Natural killer cell (primary cell): Measurements from ENCODE around the gene SAMD14. TPM values are rescaled to one million over a fixed set of nuclear protein-coding genes. Genes with fewer than 3 reads are reported as not detected.

ENCODE experiments used
- ATAC-seq, 3 donors: fragments of 150-1000 bp in 2 of 3; fragments of 200-7000 bp in 1 of 3; cut with Tn5 transposase; 1 replicate in 1 of 3; 2 replicates in 2 of 3; pipeline ENCODE4 v1.10.0; 2021; ENCODE audit warnings: mild to moderate bottlenecking in 2 of 3, moderate library complexity in 2 of 3
- DNase-seq, 2 donors: peaks; one replicate each; pipeline versions ENCODE4 v3.0.0 to v3.0.0-alpha.2; 2013 to 2021; ENCODE audit warnings: mixed read lengths in 1 of 2
- H3K27ac ChIP-seq: one replicate; pipeline ENCODE4 v1.5.1; 2013; ENCODE audit warnings: mild to moderate bottlenecking, low read length
- H3K27me3 ChIP-seq: one replicate; pipeline ENCODE4 v1.6.1; 2013; ENCODE audit warnings: low read length; ENCODE audit not compliant: control insufficient read depth, insufficient read depth
- H3K36me3 ChIP-seq: one replicate; pipeline ENCODE4 v1.6.1; 2013; ENCODE audit warnings: low read length; ENCODE audit not compliant: control insufficient read depth, insufficient read depth
- H3K4me1 ChIP-seq: one replicate; pipeline ENCODE4 v1.6.1; 2013; ENCODE audit warnings: low read length; ENCODE audit not compliant: control insufficient read depth, insufficient read depth
- H3K4me3 ChIP-seq: one replicate; pipeline ENCODE4 v1.5.1; 2013; ENCODE audit warnings: low read length
- H3K9me3 ChIP-seq: one replicate; pipeline ENCODE4 v1.6.1; 2013; ENCODE audit warnings: low read length; ENCODE audit not compliant: control insufficient read depth, insufficient read depth
- H3K27ac Mint-ChIP-seq, 2 donors: one replicate each; pipeline ENCODE4 v1.8.0; 2022; ENCODE audit warnings: mild to moderate bottlenecking in 2 of 2, mixed read lengths in 2 of 2, moderate library complexity in 1 of 2
- H3K27me3 Mint-ChIP-seq, 2 donors: one replicate each; pipeline ENCODE4 v1.8.0; 2022; ENCODE audit warnings: low read depth in 2 of 2, mixed read lengths in 2 of 2
- H3K36me3 Mint-ChIP-seq: one replicate; pipeline ENCODE4 v1.8.0; 2022; ENCODE audit warnings: mixed read lengths
- H3K4me1 Mint-ChIP-seq, 2 donors: one replicate each; pipeline ENCODE4 v1.8.0; 2022; ENCODE audit warnings: mixed read lengths in 2 of 2
- H3K4me3 Mint-ChIP-seq: one replicate; pipeline ENCODE4 v1.8.0; 2022; ENCODE audit warnings: mild to moderate bottlenecking, moderate library complexity, mixed read lengths
- H3K9me3 Mint-ChIP-seq, 2 donors: one replicate each; pipeline ENCODE4 v1.8.0; 2022; ENCODE audit warnings: mixed read lengths in 2 of 2
- WGBS: methylation state at CpG from one replicate; pipeline ENCODE4 v1.1.7; 2013; ENCODE audit warnings: missing lambda C conversion rate; ENCODE audit not compliant: insufficient coverage; 5-methylcytosine and 5-hydroxymethylcytosine counted together
- intact Hi-C: fragments of 100-400 bp; cut with micrococcal nuclease; formaldehyde crosslinking; loops from one replicate; pipeline ENCODE4 v1.14.2; 2022
- total RNA-seq, 4 donors: library from RNA; stranded (reverse); fragments of 120-200 nt in 1 of 4; gene quantifications; one replicate each; pipeline versions ENCODE4 v1.2.3 to v1.2.4, GENCODE V29; 2013 to 2022
- TF ChIP-seq, protein P1 (sequence below): fragments of 200-600 bp; IDR thresholded peaks from one replicate; pipeline ENCODE4 v1.8.0; 2022; ENCODE audit warnings: antibody characterized with exemption

Gene SAMD14
- total RNA-seq, 3 donors from 2014 or later (not counting 1 experiment from before 2014, with no cell fraction given), result 1.1 to 2.1 (median 1.5) TPM

DNA sequence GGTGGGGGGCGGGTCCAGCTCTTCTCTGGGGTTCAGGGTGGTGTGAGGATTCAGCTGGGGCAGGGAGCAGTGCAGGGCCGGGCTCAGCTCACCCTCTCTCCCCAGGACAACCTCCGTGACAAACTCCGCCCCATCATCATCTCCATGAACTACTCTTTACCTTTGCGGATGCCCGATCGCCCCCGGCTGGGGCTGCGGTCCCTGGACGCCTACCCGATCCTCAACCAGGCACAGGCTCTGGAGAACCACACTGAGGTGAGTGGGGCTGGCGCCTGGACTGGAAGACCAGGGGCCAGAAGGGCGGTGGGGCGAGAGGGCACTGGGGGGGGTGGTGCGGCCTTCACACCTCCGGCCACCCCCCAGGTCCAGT is 53.8 kb downstream of the SAMD14 start:
- H3K9me3 ChIP-seq, result no peaks in the 10 kb centered on the region
- no peaks in the 10 kb centered on the region for H3K27me3 ChIP-seq
- ATAC-seq (no peak), DNase-seq (no peak)
- H3K36me3 ChIP-seq, result no peaks in the 10 kb centered on the region
- WGBS, result 91% methylated on average over 16 of the region's 16 CpGs
- H3K36me3 Mint-ChIP-seq, result no peaks in the 10 kb centered on the region
- no peak overlapping the region for H3K27ac ChIP-seq
- H3K27me3 Mint-ChIP-seq, result peaks cover 0 to 20% of the 10 kb centered on the region in 2 donors
- H3K4me3 Mint-ChIP-seq, result no peak overlapping the region
- intact Hi-C loops, result no loop called here
- H3K4me1 ChIP-seq, result no peaks in the 10 kb centered on the region
- no peak overlapping the region for H3K4me3 ChIP-seq
- H3K4me1 Mint-ChIP-seq, result no peaks in the 10 kb centered on the region
- TF ChIP-seq, protein P1, sequence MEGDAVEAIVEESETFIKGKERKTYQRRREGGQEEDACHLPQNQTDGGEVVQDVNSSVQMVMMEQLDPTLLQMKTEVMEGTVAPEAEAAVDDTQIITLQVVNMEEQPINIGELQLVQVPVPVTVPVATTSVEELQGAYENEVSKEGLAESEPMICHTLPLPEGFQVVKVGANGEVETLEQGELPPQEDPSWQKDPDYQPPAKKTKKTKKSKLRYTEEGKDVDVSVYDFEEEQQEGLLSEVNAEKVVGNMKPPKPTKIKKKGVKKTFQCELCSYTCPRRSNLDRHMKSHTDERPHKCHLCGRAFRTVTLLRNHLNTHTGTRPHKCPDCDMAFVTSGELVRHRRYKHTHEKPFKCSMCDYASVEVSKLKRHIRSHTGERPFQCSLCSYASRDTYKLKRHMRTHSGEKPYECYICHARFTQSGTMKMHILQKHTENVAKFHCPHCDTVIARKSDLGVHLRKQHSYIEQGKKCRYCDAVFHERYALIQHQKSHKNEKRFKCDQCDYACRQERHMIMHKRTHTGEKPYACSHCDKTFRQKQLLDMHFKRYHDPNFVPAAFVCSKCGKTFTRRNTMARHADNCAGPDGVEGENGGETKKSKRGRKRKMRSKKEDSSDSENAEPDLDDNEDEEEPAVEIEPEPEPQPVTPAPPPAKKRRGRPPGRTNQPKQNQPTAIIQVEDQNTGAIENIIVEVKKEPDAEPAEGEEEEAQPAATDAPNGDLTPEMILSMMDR, result no peak
- H3K27ac Mint-ChIP-seq, result no peak overlapping the region
- no peaks in the 10 kb centered on the region for H3K9me3 Mint-ChIP-seq

DNA sequence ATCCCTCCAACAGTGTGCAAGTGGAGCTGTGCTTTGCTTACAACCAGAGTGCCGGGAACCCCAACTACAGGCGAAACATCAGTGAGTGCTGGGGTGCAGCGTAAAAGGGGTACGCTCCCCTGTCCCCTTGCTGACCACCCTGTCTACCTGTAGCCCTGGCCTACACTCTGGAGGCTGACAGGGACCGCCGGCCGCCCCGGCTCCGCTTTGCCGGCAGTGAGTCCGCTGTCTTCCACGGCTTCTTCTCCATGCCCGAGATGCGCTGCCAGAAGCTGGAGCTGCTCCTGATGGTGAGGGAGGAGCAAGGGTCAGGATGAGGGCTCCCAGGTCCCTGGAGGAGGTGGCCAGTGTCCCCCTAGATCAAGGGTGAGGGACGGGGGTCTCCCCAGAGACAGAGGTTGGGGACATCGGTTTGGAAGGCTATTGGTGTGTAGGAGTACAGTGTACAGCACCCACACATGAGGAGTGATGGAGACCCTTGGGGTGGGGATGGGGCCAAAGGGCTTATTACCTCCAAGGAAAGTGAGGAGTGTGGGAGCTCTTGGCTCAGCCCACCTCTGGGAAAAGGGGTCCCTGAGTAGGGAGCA is 54.4 kb downstream of the SAMD14 start:
- TF ChIP-seq, protein P1, result no peak
- H3K9me3 Mint-ChIP-seq, result no peaks in the 10 kb centered on the region
- 94% methylated on average over 16 of the region's 16 CpGs for WGBS
- Histone ChIP-seq H3K27ac (no peak overlapping the region), H3K4me3 (no peak overlapping the region), H3K36me3 (no peaks in the 10 kb centered on the region), H3K4me1 (no peaks in the 10 kb centered on the region), H3K27me3 (no peaks in the 10 kb centered on the region), H3K9me3 (no peaks in the 10 kb centered on the region)
- intact Hi-C loops, result no loop called here
- no peaks in the 10 kb centered on the region for H3K36me3 Mint-ChIP-seq
- ATAC-seq, result no peak
- no peak overlapping the region for H3K27ac Mint-ChIP-seq
- H3K4me1 Mint-ChIP-seq, result no peaks in the 10 kb centered on the region
- DNase-seq, result no peak
- peaks cover 0 to 20% of the 10 kb centered on the region in 2 donors for H3K27me3 Mint-ChIP-seq
- no peak overlapping the region for H3K4me3 Mint-ChIP-seq

DNA sequence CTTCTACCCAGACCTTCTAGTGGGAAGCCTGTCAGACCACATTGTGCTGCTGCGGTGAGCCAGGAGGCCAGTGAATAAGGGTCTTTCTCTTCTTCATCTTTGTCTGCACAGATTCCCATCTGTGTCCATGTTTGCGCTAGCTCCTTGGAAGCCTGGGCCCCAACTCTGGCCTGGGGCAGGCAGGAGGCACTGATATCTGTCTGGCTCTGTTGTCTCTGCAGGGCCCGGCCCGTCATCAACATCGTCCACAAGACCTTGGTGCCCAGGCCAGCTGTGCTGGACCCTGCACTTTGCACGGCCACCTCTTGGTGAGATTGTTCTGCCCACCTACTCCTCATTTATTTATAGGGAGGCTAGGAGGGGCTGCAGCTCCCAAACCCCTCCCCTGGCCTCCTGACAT is 55.7 kb downstream of the SAMD14 start:
- H3K4me1 Mint-ChIP-seq, result no peaks in the 10 kb centered on the region
- Histone ChIP-seq H3K27ac (no peak overlapping the region), H3K36me3 (no peaks in the 10 kb centered on the region), H3K4me1 (no peaks in the 10 kb centered on the region), H3K9me3 (no peaks in the 10 kb centered on the region), H3K27me3 (no peaks in the 10 kb centered on the region), H3K4me3 (no peak overlapping the region)
- no peak for ATAC-seq
- TF ChIP-seq, protein P1, result no peak
- 92% methylated on average over 6 of the region's 6 CpGs for WGBS
- H3K27ac Mint-ChIP-seq, result no peak overlapping the region
- H3K4me3 Mint-ChIP-seq, result no peak overlapping the region
- intact Hi-C loops, result no loop called here
- H3K9me3 Mint-ChIP-seq, result no peaks in the 10 kb centered on the region
- DNase-seq, result no peak
- no peaks in the 10 kb centered on the region for H3K36me3 Mint-ChIP-seq
- peaks cover 0 to 15% of the 10 kb centered on the region in 2 donors for H3K27me3 Mint-ChIP-seq

GRCh38 chr17:50072925-50073324 is 57.0 kb downstream of the SAMD14 start:
- no peak overlapping the region for H3K4me3 Mint-ChIP-seq
- peaks cover 0 to 15% of the 10 kb centered on the region in 2 donors for H3K27me3 Mint-ChIP-seq
- no peak for DNase-seq
- H3K4me1 Mint-ChIP-seq, result no peaks in the 10 kb centered on the region
- Histone ChIP-seq H3K4me1 (no peaks in the 10 kb centered on the region), H3K4me3 (no peak overlapping the region), H3K27me3 (no peaks in the 10 kb centered on the region), H3K27ac (no peak overlapping the region), H3K9me3 (no peaks in the 10 kb centered on the region), H3K36me3 (no peaks in the 10 kb centered on the region)
- ATAC-seq, result no peak
- TF ChIP-seq, protein P1, result no peak
- intact Hi-C loops, result no loop called here
- H3K36me3 Mint-ChIP-seq, result no peaks in the 10 kb centered on the region
- WGBS, result 91% methylated on average over 1 of the region's 1 CpG
- no peaks in the 10 kb centered on the region for H3K9me3 Mint-ChIP-seq
- H3K27ac Mint-ChIP-seq, result no peak overlapping the region
